Measurements from ENCODE around the gene MARCHF2. TPM values are rescaled to one million over a fixed set of nuclear protein-coding genes. Genes with fewer than 3 reads are reported as not detected.
A peak's percentile ranks its signal among the peaks of the same experiment; 100 is the strongest.

Gene MARCHF2
- polyA plus RNA-seq, 4 donors, result 8.3 to 30.0 (median 24.4) TPM

GRCh38 chr19:8457209-8457608 lies 44.1 kb downstream of the MARCHF2 start:
- no peak overlapping the region for H3K4me3 ChIP-seq (ENCODE audit: low read depth in 1 of 3, low read length in 3 of 3)
- H3K27me3 ChIP-seq (ENCODE audit: control insufficient read depth in 3 of 3, insufficient read depth in 3 of 3, low read length in 3 of 3), result no peaks in the 10 kb centered on the region
- H3K36me3 ChIP-seq (ENCODE audit: control insufficient read depth in 3 of 3, insufficient read depth in 2 of 3, low read depth in 1 of 3, low read length in 3 of 3), result peaks cover 0 to 33% (median 14%) of the 10 kb centered on the region in 3 donors
- peaks cover 0 to 29% (median 8%) of the 10 kb centered on the region in 3 donors for H3K4me1 ChIP-seq (ENCODE audit: control insufficient read depth in 3 of 3, insufficient read depth in 2 of 3, low read depth in 1 of 3, low read length in 2 of 3)
- no peak for DNase-seq
- WGBS, 3 donors, result 70 to 80% (median 74%) methylated on average over 3 of the region's 3 CpGs
- no peak for FAIRE-seq
- H3K27ac ChIP-seq (ENCODE audit: low read depth in 1 of 3, low read length in 2 of 3), result no peak overlapping the region
- H3K9me3 ChIP-seq (ENCODE audit: control insufficient read depth in 2 of 2, insufficient read depth in 1 of 2, low read depth in 1 of 2, low read length in 1 of 2), result no peaks in the 10 kb centered on the region

GRCh38 chr19:8457827-8458226 lies 44.7 kb downstream of the MARCHF2 start:
- WGBS, 3 donors, result 35 to 76% (median 50%) methylated on average over 1 of the region's 1 CpG
- H3K27ac ChIP-seq (ENCODE audit: low read depth in 1 of 3, low read length in 2 of 3), result no peak overlapping the region

GRCh38 chr19:8458380-8458779 lies 45.3 kb downstream of the MARCHF2 start:
- 17 to 50% (median 43%) methylated on average over 5 of the region's 5 CpGs for WGBS, 3 donors
- peaks cover 0 to 26% (median 8%) of the 10 kb centered on the region in 3 donors for H3K4me1 ChIP-seq (ENCODE audit: control insufficient read depth in 3 of 3, insufficient read depth in 2 of 3, low read depth in 1 of 3, low read length in 2 of 3)
- FAIRE-seq (no peak), DNase-seq (peak in 1 of 2 donors; percentile 31)
- H3K9me3 ChIP-seq (ENCODE audit: control insufficient read depth in 2 of 2, insufficient read depth in 1 of 2, low read depth in 1 of 2, low read length in 1 of 2), result no peaks in the 10 kb centered on the region
- no peak overlapping the region for H3K27ac ChIP-seq (ENCODE audit: low read depth in 1 of 3, low read length in 2 of 3)
- H3K36me3 ChIP-seq (ENCODE audit: control insufficient read depth in 3 of 3, insufficient read depth in 2 of 3, low read depth in 1 of 3, low read length in 3 of 3), result peaks cover 1 to 27% (median 20%) of the 10 kb centered on the region in 3 donors
- no peak overlapping the region for H3K4me3 ChIP-seq (ENCODE audit: low read depth in 1 of 3, low read length in 3 of 3)
- no peaks in the 10 kb centered on the region for H3K27me3 ChIP-seq (ENCODE audit: control insufficient read depth in 3 of 3, insufficient read depth in 3 of 3, low read length in 3 of 3)

More at GRCh38 chr19:8457827-8458226, 44.7 kb downstream of the MARCHF2 start:
- Histone ChIP-seq H3K4me3 (ENCODE audit: low read depth in 1 of 3, low read length in 3 of 3) (no peak overlapping the region), H3K27me3 (ENCODE audit: control insufficient read depth in 3 of 3, insufficient read depth in 3 of 3, low read length in 3 of 3) (no peaks in the 10 kb centered on the region), H3K9me3 (ENCODE audit: control insufficient read depth in 2 of 2, insufficient read depth in 1 of 2, low read depth in 1 of 2, low read length in 1 of 2) (no peaks in the 10 kb centered on the region), H3K36me3 (ENCODE audit: control insufficient read depth in 3 of 3, insufficient read depth in 2 of 3, low read depth in 1 of 3, low read length in 3 of 3) (peaks cover 0 to 30% (median 19%) of the 10 kb centered on the region in 3 donors), H3K4me1 (ENCODE audit: control insufficient read depth in 3 of 3, insufficient read depth in 2 of 3, low read depth in 1 of 3, low read length in 2 of 3) (peaks cover 0 to 26% (median 8%) of the 10 kb centered on the region in 3 donors)
- DNase-seq (no peak), FAIRE-seq (no peak)

GRCh38 chr19:8459095-8459494 lies 46.0 kb downstream of the MARCHF2 start:
- no peak overlapping the region for H3K4me3 ChIP-seq (ENCODE audit: low read depth in 1 of 3, low read length in 3 of 3)
- H3K27me3 ChIP-seq (ENCODE audit: control insufficient read depth in 3 of 3, insufficient read depth in 3 of 3, low read length in 3 of 3), result no peaks in the 10 kb centered on the region
- no peaks in the 10 kb centered on the region for H3K9me3 ChIP-seq (ENCODE audit: control insufficient read depth in 2 of 2, insufficient read depth in 1 of 2, low read depth in 1 of 2, low read length in 1 of 2)
- H3K36me3 ChIP-seq (ENCODE audit: control insufficient read depth in 3 of 3, insufficient read depth in 2 of 3, low read depth in 1 of 3, low read length in 3 of 3), result peaks cover 6 to 28% (median 23%) of the 10 kb centered on the region in 3 donors
- FAIRE-seq, result no peak
- DNase-seq, result no peak
- WGBS, 3 donors, result 68 to 81% (median 69%) methylated on average over 7 of the region's 7 CpGs
- no peak overlapping the region for H3K27ac ChIP-seq (ENCODE audit: low read depth in 1 of 3, low read length in 2 of 3)
- peaks cover 0 to 23% (median 8%) of the 10 kb centered on the region in 3 donors for H3K4me1 ChIP-seq (ENCODE audit: control insufficient read depth in 3 of 3, insufficient read depth in 2 of 3, low read depth in 1 of 3, low read length in 2 of 3)

GRCh38 chr19:8459520-8460270 lies 46.6 kb downstream of the MARCHF2 start:
- no peak for FAIRE-seq
- no peak overlapping the region for H3K4me3 ChIP-seq (ENCODE audit: low read depth in 1 of 3, low read length in 3 of 3)

GRCh38 chr19:8460516-8461298 lies 47.6 kb downstream of the MARCHF2 start:
- Histone ChIP-seq H3K27me3 (ENCODE audit: control insufficient read depth in 3 of 3, insufficient read depth in 3 of 3, low read length in 3 of 3) (no peaks in the 10 kb centered on the region), H3K27ac (ENCODE audit: low read depth in 1 of 3, low read length in 2 of 3) (peak overlapping the region in 1 of 3 donors; percentile 49), H3K36me3 (ENCODE audit: control insufficient read depth in 3 of 3, insufficient read depth in 2 of 3, low read depth in 1 of 3, low read length in 3 of 3) (peaks cover 11 to 38% (median 27%) of the 10 kb centered on the region in 3 donors), H3K9me3 (ENCODE audit: control insufficient read depth in 2 of 2, insufficient read depth in 1 of 2, low read depth in 1 of 2, low read length in 1 of 2) (no peaks in the 10 kb centered on the region), H3K4me1 (ENCODE audit: control insufficient read depth in 3 of 3, insufficient read depth in 2 of 3, low read depth in 1 of 3, low read length in 2 of 3) (peaks cover 0 to 21% (median 8%) of the 10 kb centered on the region in 3 donors), H3K4me3 (ENCODE audit: low read depth in 1 of 3, low read length in 3 of 3) (no peak overlapping the region)
- FAIRE-seq, result no peak
- peak in 1 of 2 donors; percentile 35 for DNase-seq
- WGBS, 3 donors, result 59 to 78% (median 65%) methylated on average over 7 of the region's 7 CpGs

More at GRCh38 chr19:8459520-8460270, 46.6 kb downstream of the MARCHF2 start:
- H3K27me3 ChIP-seq (ENCODE audit: control insufficient read depth in 3 of 3, insufficient read depth in 3 of 3, low read length in 3 of 3), result no peaks in the 10 kb centered on the region
- WGBS, 3 donors, result 48 to 54% (median 54%) methylated on average over 6 of the region's 6 CpGs
- no peak for DNase-seq
- H3K4me1 ChIP-seq (ENCODE audit: control insufficient read depth in 3 of 3, insufficient read depth in 2 of 3, low read depth in 1 of 3, low read length in 2 of 3), result peaks cover 0 to 21% (median 8%) of the 10 kb centered on the region in 3 donors
- H3K36me3 ChIP-seq (ENCODE audit: control insufficient read depth in 3 of 3, insufficient read depth in 2 of 3, low read depth in 1 of 3, low read length in 3 of 3), result peaks cover 6 to 34% (median 27%) of the 10 kb centered on the region in 3 donors
- H3K9me3 ChIP-seq (ENCODE audit: control insufficient read depth in 2 of 2, insufficient read depth in 1 of 2, low read depth in 1 of 2, low read length in 1 of 2), result no peaks in the 10 kb centered on the region
- H3K27ac ChIP-seq (ENCODE audit: low read depth in 1 of 3, low read length in 2 of 3), result no peak overlapping the region

- Histone ChIP-seq H3K9me3 (ENCODE audit: control insufficient read depth in 2 of 2, insufficient read depth in 1 of 2, low read depth in 1 of 2, low read length in 1 of 2) (no peaks in the 10 kb centered on the region), H3K36me3 (ENCODE audit: control insufficient read depth in 3 of 3, insufficient read depth in 2 of 3, low read depth in 1 of 3, low read length in 3 of 3) (peaks cover 11 to 35% (median 24%) of the 10 kb centered on the region in 3 donors), H3K27ac (ENCODE audit: low read depth in 1 of 3, low read length in 2 of 3) (no peak overlapping the region), H3K4me3 (ENCODE audit: low read depth in 1 of 3, low read length in 3 of 3) (no peak overlapping the region), H3K27me3 (ENCODE audit: control insufficient read depth in 3 of 3, insufficient read depth in 3 of 3, low read length in 3 of 3) (no peaks in the 10 kb centered on the region), H3K4me1 (ENCODE audit: control insufficient read depth in 3 of 3, insufficient read depth in 2 of 3, low read depth in 1 of 3, low read length in 2 of 3) (peaks cover 0 to 21% (median 8%) of the 10 kb centered on the region in 3 donors)
- DNase-seq (no peak), FAIRE-seq (no peak)
- 88 to 96% (median 89%) methylated on average over 4 of the region's 4 CpGs for WGBS, 3 donors
Measured at GRCh38 chr19:8461376-8461775, 48.3 kb downstream of the MARCHF2 start.

- DNase-seq (no peak), FAIRE-seq (no peak)
- Histone ChIP-seq H3K27me3 (ENCODE audit: control insufficient read depth in 3 of 3, insufficient read depth in 3 of 3, low read length in 3 of 3) (no peaks in the 10 kb centered on the region), H3K36me3 (ENCODE audit: control insufficient read depth in 3 of 3, insufficient read depth in 2 of 3, low read depth in 1 of 3, low read length in 3 of 3) (peaks cover 11 to 34% (median 20%) of the 10 kb centered on the region in 3 donors), H3K27ac (ENCODE audit: low read depth in 1 of 3, low read length in 2 of 3) (no peak overlapping the region), H3K9me3 (ENCODE audit: control insufficient read depth in 2 of 2, insufficient read depth in 1 of 2, low read depth in 1 of 2, low read length in 1 of 2) (no peaks in the 10 kb centered on the region), H3K4me3 (ENCODE audit: low read depth in 1 of 3, low read length in 3 of 3) (no peak overlapping the region), H3K4me1 (ENCODE audit: control insufficient read depth in 3 of 3, insufficient read depth in 2 of 3, low read depth in 1 of 3, low read length in 2 of 3) (peaks cover 0 to 21% (median 8%) of the 10 kb centered on the region in 3 donors)
- 87 to 93% (median 88%) methylated on average over 14 of the region's 14 CpGs for WGBS, 3 donors
Measured at GRCh38 chr19:8461891-8462290, 48.8 kb downstream of the MARCHF2 start.

Data from small intestine (tissue), 7 donors.